ENCODE measurements around the gene CELF2.

GRCh38 chr10:11189582-11190376 lies 172.1 kb downstream of the CELF2 start:
- TF ChIP-seq CTCF (IDR thresholded peaks at IDR 0.05; ENCODE audit: borderline replicate concordance, extremely low read depth, low read length, poor library complexity, severe bottlenecking) (no peak), EZH2 (IDR thresholded peaks at IDR 0.05; ENCODE audit: borderline replicate concordance, low read depth, low read length, severe bottlenecking) (no peak)

All from DND-41 (cell line).